ENCODE measurements around the gene GPATCH3. TPM values are rescaled to one million over a fixed set of nuclear protein-coding genes. Genes with fewer than 3 reads are reported as not detected.
"Not testable (repeated sequence)": the region's sequence is repeated elsewhere in the genome, so short reads cannot be mapped to it uniquely, and the experiment has no call there.

The GPATCH3 gene, protein sequence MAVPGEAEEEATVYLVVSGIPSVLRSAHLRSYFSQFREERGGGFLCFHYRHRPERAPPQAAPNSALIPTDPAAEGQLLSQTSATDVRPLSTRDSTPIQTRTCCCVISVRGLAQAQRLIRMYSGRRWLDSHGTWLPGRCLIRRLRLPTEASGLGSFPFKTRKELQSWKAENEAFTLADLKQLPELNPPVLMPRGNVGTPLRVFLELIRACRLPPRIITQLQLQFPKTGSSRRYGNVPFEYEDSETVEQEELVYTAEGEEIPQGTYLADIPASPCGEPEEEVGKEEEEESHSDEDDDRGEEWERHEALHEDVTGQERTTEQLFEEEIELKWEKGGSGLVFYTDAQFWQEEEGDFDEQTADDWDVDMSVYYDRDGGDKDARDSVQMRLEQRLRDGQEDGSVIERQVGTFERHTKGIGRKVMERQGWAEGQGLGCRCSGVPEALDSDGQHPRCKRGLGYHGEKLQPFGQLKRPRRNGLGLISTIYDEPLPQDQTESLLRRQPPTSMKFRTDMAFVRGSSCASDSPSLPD
- total RNA-seq = 10 to 100 TPM; 26.4 to 30.3 TPM
- polyA plus RNA-seq = 10 to 100 TPM; 10.9 to 15.2 (median 11.5) TPM
- total RNA-seq = 22.8 to 35.9 (median 27.4) reads per million in 6 experiments

DNA sequence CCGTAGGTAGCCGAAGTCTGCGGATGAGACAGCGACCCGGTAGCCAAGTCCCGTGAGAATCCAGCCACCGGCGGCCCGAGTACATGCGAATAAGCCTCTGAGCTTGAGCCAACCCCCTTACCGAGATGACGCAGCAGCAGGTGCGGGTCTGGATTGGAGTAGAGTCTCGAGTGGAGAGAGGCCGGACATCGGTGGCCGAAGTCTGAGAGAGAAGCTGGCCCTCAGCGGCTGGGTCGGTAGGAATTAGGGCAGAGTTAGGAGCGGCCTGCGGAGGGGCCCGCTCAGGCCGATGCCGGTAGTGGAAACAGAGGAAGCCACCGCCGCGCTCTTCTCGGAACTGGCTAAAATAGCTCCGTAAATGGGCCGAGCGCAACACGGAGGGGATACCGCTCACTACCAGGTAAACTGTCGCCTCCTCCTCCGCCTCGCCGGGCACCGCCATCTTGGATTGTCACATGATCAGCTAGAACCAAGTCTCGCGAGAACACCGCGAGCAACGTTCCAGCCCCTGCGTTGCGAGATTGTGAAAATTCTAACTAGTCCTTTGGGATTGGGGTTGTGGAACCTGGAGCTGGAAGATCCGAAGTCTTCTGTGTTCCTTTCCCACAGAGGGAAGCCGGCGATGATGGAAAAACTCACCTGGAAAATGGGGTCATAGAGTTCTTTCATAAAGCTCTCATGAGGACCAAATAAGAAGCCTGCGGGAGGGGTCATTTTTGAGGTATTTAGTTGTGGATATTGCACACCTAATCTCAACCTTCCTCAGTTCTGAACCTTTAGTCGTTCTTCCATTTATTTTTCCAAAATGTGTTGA, at the start of gene GPATCH3:
Gene GPATCH3, minus strand, starts transcription at position 467 of the 814 bp plus-strand sequence. Its CDS starts 25 bp downstream, at position 442.
- DNase-seq = peak; percentile 81 to 96 (median 87)
- Mint-ChIP-seq H3K4me3 (peak within 1 kb of the TSS; percentile 89 to 99 (median 98)), H3K36me3 (peaks cover 0 to 33% (median 4%) of the 10 kb centered on the region in 3 donors), H3K4me1 (peaks cover 14 to 44% (median 30%) of the 10 kb centered on the region in 4 donors), H3K27me3 (no peaks in the 10 kb centered on the region), H3K27ac (peak within 1 kb of the TSS; percentile 96 to 100 (median 99)), H3K9me3 (no peaks in the 10 kb centered on the region)
- POLR2A ChIA-PET = interaction anchor here (0.5 to 4.9 kb wide), 21 partner anchors 11 to 1632 kb away, joined by 3 to 78 read pairs (median 4); partner anchors contain the start of genes GPN2, HMGN2, NUDC and PIGV
- ATAC-seq = peak; percentile 95 to 97

DNA sequence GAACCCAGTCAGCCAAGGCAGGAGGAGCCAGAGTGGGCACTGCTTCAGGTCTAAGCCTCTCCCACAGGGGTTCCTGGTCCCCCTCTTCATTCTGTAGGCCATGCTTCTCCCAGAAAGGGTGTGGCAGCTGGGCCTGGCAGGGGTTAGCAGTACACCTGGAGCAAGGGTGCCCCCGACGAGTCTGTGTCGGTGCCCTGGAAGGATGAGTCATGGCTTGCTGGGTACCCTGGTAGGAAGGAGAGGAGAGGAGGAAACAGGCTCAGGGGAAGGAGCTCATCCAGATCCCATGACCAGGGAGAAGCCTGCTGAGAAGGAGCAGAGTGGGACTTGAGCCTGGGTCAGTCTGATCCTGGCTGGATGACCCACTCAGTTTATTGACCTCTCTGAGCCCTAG, 49.7 kb upstream of the GPATCH3 start:
- Mint-ChIP-seq H3K9me3 (no peaks in the 10 kb centered on the region), H3K4me3 (no peak overlapping the region), H3K4me1 (peaks cover 0 to 7% (median 0%) of the 10 kb centered on the region in 4 donors), H3K36me3 (peaks cover 0 to 53% (median 19%) of the 10 kb centered on the region in 3 donors), H3K27me3 (peaks cover 0 to 2% (median 0%) of the 10 kb centered on the region in 5 donors), H3K27ac (no peak overlapping the region)
- no peak for DNase-seq
- POLR2A ChIA-PET = no interaction called here
- ATAC-seq = no peak

DNA sequence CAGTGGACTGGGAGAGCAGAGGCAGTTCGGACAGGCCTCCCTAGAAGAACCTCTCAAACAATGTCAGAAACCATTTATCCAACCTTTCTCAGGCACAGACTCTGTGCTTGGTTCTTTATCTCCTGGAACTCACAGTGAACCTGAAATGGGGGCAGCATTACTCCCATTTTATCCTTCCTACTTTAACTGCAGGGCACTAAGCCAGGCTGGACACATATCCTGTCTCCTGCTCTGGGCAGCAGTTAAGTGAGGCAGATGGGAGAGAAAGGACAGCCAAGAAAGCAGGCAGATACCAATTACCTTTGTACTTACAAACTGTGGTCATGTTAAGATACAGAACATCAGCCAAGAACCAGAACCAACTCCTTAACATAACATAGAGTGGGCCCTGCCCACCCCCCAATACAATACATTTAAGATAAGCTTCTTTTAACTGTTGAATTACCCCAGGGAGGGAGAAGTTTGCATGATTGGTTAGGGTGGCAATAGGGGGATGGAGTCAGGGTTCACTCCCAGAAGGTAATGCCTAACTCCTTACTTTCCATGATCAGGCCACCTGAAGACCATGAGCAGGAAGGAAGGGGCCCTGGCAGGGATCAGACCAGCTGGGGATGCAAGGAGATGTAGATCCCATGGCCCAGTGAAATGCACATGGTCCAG, 49.1 kb upstream of the GPATCH3 start:
- no peak overlapping the region for H3K4me3 Mint-ChIP-seq
- H3K27me3 Mint-ChIP-seq = peaks cover 0 to 2% (median 0%) of the 10 kb centered on the region in 5 donors
- peaks cover 0 to 56% (median 19%) of the 10 kb centered on the region in 3 donors for H3K36me3 Mint-ChIP-seq
- no peak for DNase-seq
- POLR2A ChIA-PET = no interaction called here
- no peaks in the 10 kb centered on the region for H3K9me3 Mint-ChIP-seq
- peak overlapping the region in 2 of 10 donors; percentile 34 to 44 for H3K27ac Mint-ChIP-seq
- no peak for ATAC-seq
- peaks cover 0 to 7% (median 0%) of the 10 kb centered on the region in 4 donors for H3K4me1 Mint-ChIP-seq

DNA sequence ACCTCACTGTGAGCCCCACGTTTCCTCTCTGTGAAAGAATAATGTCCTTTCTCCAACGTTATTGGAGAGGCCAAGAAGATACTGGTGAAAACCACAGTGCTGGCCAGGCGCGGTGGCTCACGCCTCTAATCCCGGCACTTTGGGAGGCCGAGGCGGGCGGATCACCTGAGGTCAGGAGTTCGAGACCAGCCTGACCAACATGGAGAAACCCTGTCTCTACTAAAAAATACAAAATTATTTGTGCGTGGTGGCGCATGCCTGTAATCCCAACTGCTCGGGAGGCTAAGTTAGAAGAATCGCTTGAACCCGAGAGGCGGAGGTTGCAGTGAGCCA, 48.4 kb upstream of the GPATCH3 start:
- DNase-seq, H3K4me3 Mint-ChIP-seq, H3K4me1 Mint-ChIP-seq, H3K27me3 Mint-ChIP-seq, H3K27ac Mint-ChIP-seq, H3K9me3 Mint-ChIP-seq, ATAC-seq, POLR2A ChIA-PET: not testable (repeated sequence)
- peaks cover 0 to 60% (median 19%) of the 10 kb centered on the region in 3 donors for H3K36me3 Mint-ChIP-seq

DNA sequence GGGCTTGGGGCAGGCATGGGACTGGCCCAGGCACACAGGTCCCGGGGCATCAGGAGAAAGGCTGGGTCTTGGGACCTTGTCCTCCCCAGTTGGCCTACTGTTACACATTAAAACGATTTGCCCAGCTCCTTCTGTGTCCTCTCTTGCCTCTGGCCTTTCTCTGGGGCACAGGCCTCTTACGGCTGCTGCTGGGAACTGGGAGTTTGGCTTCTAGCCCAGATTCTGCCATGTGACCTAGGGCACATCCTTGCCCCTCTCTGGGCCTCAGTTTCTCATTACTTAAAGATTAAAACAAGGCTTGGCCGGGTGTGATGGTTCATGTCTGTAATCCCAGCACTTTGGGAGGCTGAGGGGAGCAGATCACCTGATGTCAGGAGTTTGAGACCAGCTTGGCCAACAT, 46.0 kb upstream of the GPATCH3 start:
- Mint-ChIP-seq H3K27ac (no peak overlapping the region), H3K4me3 (no peak overlapping the region), H3K9me3 (no peaks in the 10 kb centered on the region), H3K36me3 (peaks cover 0 to 65% (median 11%) of the 10 kb centered on the region in 3 donors), H3K4me1 (peaks cover 0 to 7% (median 0%) of the 10 kb centered on the region in 4 donors), H3K27me3 (no peaks in the 10 kb centered on the region)
- POLR2A ChIA-PET = no interaction called here
- no peak for ATAC-seq
- no peak for DNase-seq

DNA sequence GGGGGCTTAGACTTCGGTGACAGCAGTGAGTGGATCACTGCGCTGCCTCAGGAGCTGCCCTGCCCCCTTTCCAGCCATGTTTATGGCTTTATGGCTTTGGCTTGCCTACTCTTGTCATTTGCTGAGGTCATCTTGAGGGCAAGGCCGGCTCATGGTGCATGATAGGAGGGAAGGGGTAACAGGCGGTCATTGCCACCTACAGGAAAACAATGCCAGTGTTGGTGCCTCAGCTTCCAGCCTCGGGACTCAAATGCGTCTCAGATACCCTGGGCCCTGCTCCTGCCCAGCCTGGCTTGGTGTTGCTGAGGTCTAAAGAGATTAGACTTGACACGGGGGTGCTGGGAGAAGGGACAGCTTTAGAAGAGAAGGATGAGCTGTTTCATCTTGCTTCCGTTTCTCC, 45.5 kb upstream of the GPATCH3 start:
- H3K4me3 Mint-ChIP-seq = no peak overlapping the region
- H3K27ac Mint-ChIP-seq = peak overlapping the region in 2 of 10 donors; percentile 9 to 68
- DNase-seq (no peak), ATAC-seq (no peak)
- POLR2A ChIA-PET = no interaction called here
- H3K4me1 Mint-ChIP-seq = peaks cover 0 to 7% (median 0%) of the 10 kb centered on the region in 4 donors
- H3K36me3 Mint-ChIP-seq = peaks cover 0 to 66% (median 11%) of the 10 kb centered on the region in 3 donors
- no peaks in the 10 kb centered on the region for H3K27me3 Mint-ChIP-seq
- no peaks in the 10 kb centered on the region for H3K9me3 Mint-ChIP-seq

DNA sequence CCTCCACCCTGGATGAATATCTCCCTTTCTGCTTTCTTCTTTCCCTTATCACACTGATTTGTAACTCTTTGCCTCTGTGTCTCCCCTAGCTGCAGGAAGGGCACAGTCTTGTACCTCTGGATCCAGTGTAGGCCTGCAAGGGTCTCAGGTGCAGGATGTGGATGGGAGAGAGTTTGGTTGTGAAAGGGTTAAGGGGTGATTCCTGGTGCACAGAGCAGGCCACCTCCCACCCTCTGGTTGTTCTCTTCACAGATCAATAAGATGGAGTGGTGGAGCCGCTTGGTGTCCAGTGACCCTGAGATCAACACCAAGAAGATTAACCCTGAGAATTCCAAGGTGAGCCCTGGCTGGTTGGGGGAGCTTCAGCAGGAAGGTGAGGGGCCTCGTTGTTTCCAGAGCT, 44.9 kb upstream of the GPATCH3 start:
- peak overlapping the region in 2 of 10 donors; percentile 47 to 68 for H3K27ac Mint-ChIP-seq
- H3K36me3 Mint-ChIP-seq = peaks cover 0 to 65% (median 11%) of the 10 kb centered on the region in 3 donors
- POLR2A ChIA-PET = no interaction called here
- no peak overlapping the region for H3K4me3 Mint-ChIP-seq
- no peaks in the 10 kb centered on the region for H3K27me3 Mint-ChIP-seq
- peaks cover 0 to 7% (median 0%) of the 10 kb centered on the region in 4 donors for H3K4me1 Mint-ChIP-seq
- H3K9me3 Mint-ChIP-seq = no peaks in the 10 kb centered on the region
- ATAC-seq (no peak), DNase-seq (no peak)

DNA sequence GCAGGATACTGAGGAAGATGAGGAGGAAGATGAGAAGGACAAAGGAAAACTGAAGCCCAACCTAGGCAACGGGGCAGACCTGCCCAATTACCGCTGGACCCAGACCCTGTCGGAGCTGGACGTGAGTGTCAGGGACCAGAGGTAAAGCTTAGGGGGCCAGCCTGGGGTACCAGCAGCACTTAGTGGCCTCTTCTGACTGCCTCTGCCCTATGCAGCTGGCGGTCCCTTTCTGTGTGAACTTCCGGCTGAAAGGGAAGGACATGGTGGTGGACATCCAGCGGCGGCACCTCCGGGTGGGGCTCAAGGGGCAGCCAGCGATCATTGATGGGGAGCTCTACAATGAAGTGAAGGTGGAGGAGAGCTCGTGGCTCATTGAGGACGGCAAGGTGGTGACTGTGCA, 42.4 kb upstream of the GPATCH3 start:
- Mint-ChIP-seq H3K36me3 (peaks cover 0 to 69% (median 11%) of the 10 kb centered on the region in 3 donors), H3K4me1 (peaks cover 0 to 6% (median 3%) of the 10 kb centered on the region in 4 donors)

DNA sequence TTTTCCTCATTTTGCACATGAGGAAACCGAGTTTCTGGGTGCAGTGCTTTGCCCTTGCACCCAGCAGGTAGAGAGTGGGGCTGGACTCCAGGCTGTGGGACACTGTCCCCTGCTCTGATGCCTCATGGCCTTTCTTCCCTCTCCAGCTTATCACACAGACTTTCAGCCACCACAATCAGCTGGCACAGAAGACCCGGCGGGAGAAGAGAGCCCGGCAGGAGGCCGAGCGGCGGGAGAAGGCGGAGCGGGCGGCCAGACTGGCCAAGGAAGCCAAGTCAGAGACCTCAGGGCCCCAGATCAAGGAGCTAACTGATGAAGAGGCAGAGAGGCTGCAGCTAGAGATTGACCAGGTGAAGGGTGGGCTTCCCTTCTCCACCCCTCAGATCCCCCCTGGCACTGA, 41.0 kb upstream of the GPATCH3 start:
- ATAC-seq = no peak
- Mint-ChIP-seq H3K9me3 (no peaks in the 10 kb centered on the region), H3K27me3 (no peaks in the 10 kb centered on the region), H3K4me1 (peaks cover 0 to 6% (median 3%) of the 10 kb centered on the region in 4 donors), H3K36me3 (peaks cover 0 to 70% (median 8%) of the 10 kb centered on the region in 3 donors), H3K4me3 (no peak overlapping the region), H3K27ac (no peak overlapping the region)
- DNase-seq = no peak
- POLR2A ChIA-PET = no interaction called here

More for the DNA sequence above, 42.4 kb upstream of the GPATCH3 start:
- ATAC-seq (no peak), DNase-seq (no peak)
- peak overlapping the region in 3 of 10 donors; percentile 43 to 78 (median 46) for H3K27ac Mint-ChIP-seq
- POLR2A ChIA-PET = no interaction called here
- H3K27me3 Mint-ChIP-seq = no peaks in the 10 kb centered on the region
- no peak overlapping the region for H3K4me3 Mint-ChIP-seq
- H3K9me3 Mint-ChIP-seq = no peaks in the 10 kb centered on the region

DNA sequence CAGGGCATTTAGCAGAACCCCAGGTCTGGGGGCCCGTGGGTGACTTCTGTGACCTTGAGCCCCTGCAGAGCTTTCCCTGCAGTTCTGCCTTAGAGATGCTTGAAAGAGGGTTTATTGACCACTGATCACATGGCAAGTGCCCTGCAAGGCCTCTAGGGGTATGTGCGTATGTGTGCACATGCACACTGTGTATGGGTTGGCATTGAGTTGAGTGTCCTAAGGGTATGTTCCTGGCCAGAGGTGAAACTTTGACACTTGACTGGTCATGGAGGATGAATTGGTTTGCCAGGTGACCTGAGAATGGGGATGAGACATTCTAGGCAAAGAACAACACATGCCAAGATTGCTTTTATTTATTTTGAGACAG, 38.4 kb upstream of the GPATCH3 start:
- Mint-ChIP-seq H3K27ac (peak overlapping the region in 3 of 10 donors; percentile 48 to 57 (median 56)), H3K27me3 (no peaks in the 10 kb centered on the region), H3K4me1 (peaks cover 0 to 6% (median 3%) of the 10 kb centered on the region in 4 donors), H3K4me3 (no peak overlapping the region), H3K36me3 (peaks cover 0 to 65% (median 4%) of the 10 kb centered on the region in 3 donors), H3K9me3 (no peaks in the 10 kb centered on the region)
- DNase-seq = no peak
- POLR2A ChIA-PET = no interaction called here
- no peak for ATAC-seq

DNA sequence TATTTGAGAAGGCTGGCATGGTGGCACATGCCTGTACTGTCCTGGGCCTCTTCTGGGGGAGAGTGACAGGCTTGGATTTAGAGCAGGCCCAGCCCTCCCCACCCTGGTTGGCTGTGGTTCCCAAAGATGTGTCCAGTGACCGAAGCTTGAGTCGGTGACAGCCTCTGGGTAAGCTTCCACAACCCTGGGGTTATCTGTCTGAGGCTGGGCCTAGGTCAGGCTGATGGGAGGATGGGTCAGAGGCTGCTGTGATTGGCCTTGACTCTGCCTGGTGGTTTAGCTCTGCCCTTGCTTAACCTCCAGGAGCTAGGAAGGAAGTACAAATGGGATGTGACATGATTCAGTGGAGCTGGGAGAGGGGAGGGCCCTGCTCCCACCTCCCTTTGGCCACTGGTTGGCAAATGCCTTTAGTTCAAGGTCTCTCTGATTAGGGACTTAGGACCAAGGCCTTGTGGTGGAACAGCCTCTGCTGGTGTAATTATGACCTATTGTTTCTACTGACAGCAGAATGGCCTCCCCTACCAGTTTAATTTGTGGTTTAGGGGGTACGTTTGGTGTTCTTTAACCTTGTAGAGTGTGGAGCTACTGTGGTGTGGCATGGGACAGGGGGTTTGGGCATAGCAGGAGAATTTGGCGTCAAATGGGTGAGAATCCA, 37.9 kb upstream of the GPATCH3 start:
- H3K4me3 Mint-ChIP-seq = no peak overlapping the region
- peaks cover 0 to 6% (median 4%) of the 10 kb centered on the region in 4 donors for H3K4me1 Mint-ChIP-seq
- H3K27me3 Mint-ChIP-seq = no peaks in the 10 kb centered on the region
- H3K36me3 Mint-ChIP-seq = peaks cover 0 to 65% (median 5%) of the 10 kb centered on the region in 3 donors
- ATAC-seq = no peak
- POLR2A ChIA-PET = no interaction called here
- peak overlapping the region in 1 of 10 donors; percentile 57 for H3K27ac Mint-ChIP-seq
- DNase-seq = no peak
- H3K9me3 Mint-ChIP-seq = no peaks in the 10 kb centered on the region

DNA sequence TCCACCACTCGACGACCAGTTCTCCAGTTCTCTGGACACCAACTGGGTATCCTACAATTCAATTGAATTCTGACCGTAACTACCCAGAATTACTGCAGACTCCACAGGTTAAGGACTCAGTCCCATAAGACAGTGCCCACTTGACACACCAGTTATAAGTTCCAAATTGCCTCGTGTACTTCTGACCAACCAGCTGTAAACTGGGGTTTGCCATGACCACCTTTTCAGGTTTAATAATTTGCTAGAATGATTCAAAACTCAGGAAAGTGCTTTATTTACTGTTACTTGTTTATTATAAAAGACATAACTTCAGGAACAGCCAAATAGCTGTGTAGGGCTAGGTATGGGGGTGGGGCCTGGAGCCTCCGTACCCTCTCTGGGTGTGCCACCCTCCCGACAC, 36.6 kb upstream of the GPATCH3 start:
- Mint-ChIP-seq H3K27me3 (no peaks in the 10 kb centered on the region), H3K4me3 (no peak overlapping the region), H3K4me1 (peaks cover 6 to 10% (median 7%) of the 10 kb centered on the region in 4 donors), H3K9me3 (no peaks in the 10 kb centered on the region), H3K27ac (no peak overlapping the region), H3K36me3 (peaks cover 0 to 63% (median 6%) of the 10 kb centered on the region in 3 donors)
- POLR2A ChIA-PET = no interaction called here
- ATAC-seq (no peak), DNase-seq (no peak)

All from naive thymus-derived CD8-positive, alpha-beta T cell (primary cell).